Measurements from ENCODE around the gene P2RX1.

The P2RX1 gene

GRCh38 chr17:3928406-3928805, 12.1 kb upstream of the P2RX1 start:
- Histone ChIP-seq H3K4me2 (ENCODE audit: low read length) (no peak overlapping the region), H3K79me2 (ENCODE audit: control insufficient read depth, low read length) (no peaks in the 10 kb centered on the region), H3F3A (ENCODE audit: control insufficient read depth, insufficient read depth) (peaks cover 17% of the 10 kb centered on the region), H3K27ac (ENCODE audit: low read depth, low read length) (no peak overlapping the region), H3K9me2 (replicated peaks; ENCODE audit: control insufficient read depth, low read length) (no peaks in the 10 kb centered on the region), H4K20me1 (ENCODE audit: control insufficient read depth, insufficient read depth, low read depth, low read length) (no peaks in the 10 kb centered on the region), H3K4me3 (ENCODE audit: low read length) (no peak overlapping the region), H3K36me3 (ENCODE audit: control insufficient read depth, low read length) (peaks cover 90% of the 10 kb centered on the region), H3K27me3 (ENCODE audit: control insufficient read depth, low read length) (no peaks in the 10 kb centered on the region), H3K9me3 (ENCODE audit: control insufficient read depth, insufficient read depth, low read length) (no peaks in the 10 kb centered on the region), H3K4me1 (ENCODE audit: control insufficient read depth, low read length) (peaks cover 14% of the 10 kb centered on the region)
- TF ChIP-seq, protein P1, sequence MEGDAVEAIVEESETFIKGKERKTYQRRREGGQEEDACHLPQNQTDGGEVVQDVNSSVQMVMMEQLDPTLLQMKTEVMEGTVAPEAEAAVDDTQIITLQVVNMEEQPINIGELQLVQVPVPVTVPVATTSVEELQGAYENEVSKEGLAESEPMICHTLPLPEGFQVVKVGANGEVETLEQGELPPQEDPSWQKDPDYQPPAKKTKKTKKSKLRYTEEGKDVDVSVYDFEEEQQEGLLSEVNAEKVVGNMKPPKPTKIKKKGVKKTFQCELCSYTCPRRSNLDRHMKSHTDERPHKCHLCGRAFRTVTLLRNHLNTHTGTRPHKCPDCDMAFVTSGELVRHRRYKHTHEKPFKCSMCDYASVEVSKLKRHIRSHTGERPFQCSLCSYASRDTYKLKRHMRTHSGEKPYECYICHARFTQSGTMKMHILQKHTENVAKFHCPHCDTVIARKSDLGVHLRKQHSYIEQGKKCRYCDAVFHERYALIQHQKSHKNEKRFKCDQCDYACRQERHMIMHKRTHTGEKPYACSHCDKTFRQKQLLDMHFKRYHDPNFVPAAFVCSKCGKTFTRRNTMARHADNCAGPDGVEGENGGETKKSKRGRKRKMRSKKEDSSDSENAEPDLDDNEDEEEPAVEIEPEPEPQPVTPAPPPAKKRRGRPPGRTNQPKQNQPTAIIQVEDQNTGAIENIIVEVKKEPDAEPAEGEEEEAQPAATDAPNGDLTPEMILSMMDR (IDR thresholded peaks at IDR 0.05; ENCODE audit: low read depth, low read length, poor library complexity, severe bottlenecking), result no peak
- TF ChIP-seq EZH2phosphoT487 (IDR thresholded peaks at IDR 0.05; ENCODE audit: borderline replicate concordance, low read length), result no peak

DNA sequence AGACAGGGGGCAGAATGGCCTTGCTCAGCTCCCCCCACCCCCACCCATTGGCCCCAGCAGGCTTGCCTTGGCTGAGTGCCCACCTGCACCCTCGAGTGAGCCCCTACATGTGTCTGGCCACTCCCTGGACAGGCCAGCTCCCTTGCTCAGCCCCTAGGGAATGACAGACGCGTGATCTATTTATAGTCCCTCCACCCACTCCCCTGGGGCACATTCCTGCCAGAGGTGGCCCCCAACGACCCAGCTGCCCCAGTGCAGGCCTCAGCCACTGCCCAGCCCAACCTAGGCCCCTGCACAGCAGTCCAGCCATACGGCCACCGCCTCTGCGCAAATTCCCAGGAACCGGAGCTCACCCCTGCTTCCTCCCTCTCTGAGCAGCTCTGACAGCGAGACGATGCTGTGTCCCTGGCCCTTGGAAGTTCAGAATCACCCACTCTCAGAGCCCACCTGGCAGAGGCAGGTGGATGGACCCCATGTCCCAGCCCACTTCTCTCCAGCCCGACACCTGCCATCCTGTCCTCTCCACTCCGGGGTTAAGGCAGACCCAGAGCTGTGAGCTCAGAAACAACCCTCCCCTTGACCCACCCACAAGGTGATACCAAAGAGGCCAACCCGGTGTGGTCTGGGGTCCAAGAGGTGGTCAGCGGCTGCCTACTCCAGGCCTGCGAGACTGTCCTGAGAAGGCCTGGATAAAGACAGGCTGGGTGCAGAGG, 11.5 kb upstream of the P2RX1 start:
- Histone ChIP-seq H3K4me1 (ENCODE audit: control insufficient read depth, low read length) (peaks cover 20% of the 10 kb centered on the region), H3K9me2 (replicated peaks; ENCODE audit: control insufficient read depth, low read length) (no peaks in the 10 kb centered on the region), H4K20me1 (ENCODE audit: control insufficient read depth, insufficient read depth, low read depth, low read length) (no peaks in the 10 kb centered on the region), H3K4me3 (ENCODE audit: low read length) (no peak overlapping the region), H3K27me3 (ENCODE audit: control insufficient read depth, low read length) (no peaks in the 10 kb centered on the region), H3F3A (ENCODE audit: control insufficient read depth, insufficient read depth) (peaks cover 18% of the 10 kb centered on the region), H3K9me3 (ENCODE audit: control insufficient read depth, insufficient read depth, low read length) (no peaks in the 10 kb centered on the region), H3K36me3 (ENCODE audit: control insufficient read depth, low read length) (peaks cover 87% of the 10 kb centered on the region), H3K4me2 (ENCODE audit: low read length) (no peak overlapping the region), H3K79me2 (ENCODE audit: control insufficient read depth, low read length) (no peaks in the 10 kb centered on the region), H3K27ac (ENCODE audit: low read depth, low read length) (no peak overlapping the region)
- TF ChIP-seq EZH2phosphoT487 (IDR thresholded peaks at IDR 0.05; ENCODE audit: borderline replicate concordance, low read length), result no peak
- TF ChIP-seq, protein P1 (IDR thresholded peaks at IDR 0.05; ENCODE audit: low read depth, low read length, poor library complexity, severe bottlenecking), result no peak

GRCh38 chr17:3926860-3927627, 10.8 kb upstream of the P2RX1 start:
- no peaks in the 10 kb centered on the region for H3K9me3 ChIP-seq (ENCODE audit: control insufficient read depth, insufficient read depth, low read length)
- no peaks in the 10 kb centered on the region for H3K9me2 ChIP-seq (replicated peaks; ENCODE audit: control insufficient read depth, low read length)
- peaks cover 79% of the 10 kb centered on the region for H3K36me3 ChIP-seq (ENCODE audit: control insufficient read depth, low read length)
- no peak overlapping the region for H3K4me3 ChIP-seq (ENCODE audit: low read length)
- peaks cover 21% of the 10 kb centered on the region for H3F3A ChIP-seq (ENCODE audit: control insufficient read depth, insufficient read depth)
- TF ChIP-seq, protein P1 (IDR thresholded peaks at IDR 0.05; ENCODE audit: low read depth, low read length, poor library complexity, severe bottlenecking), result no peak
- TF ChIP-seq EZH2phosphoT487 (IDR thresholded peaks at IDR 0.05; ENCODE audit: borderline replicate concordance, low read length), result no peak
- no peaks in the 10 kb centered on the region for H3K79me2 ChIP-seq (ENCODE audit: control insufficient read depth, low read length)
- peaks cover 27% of the 10 kb centered on the region for H3K4me1 ChIP-seq (ENCODE audit: control insufficient read depth, low read length)
- no peaks in the 10 kb centered on the region for H3K27me3 ChIP-seq (ENCODE audit: control insufficient read depth, low read length)
- H3K4me2 ChIP-seq (ENCODE audit: low read length), result no peak overlapping the region
- no peak overlapping the region for H3K27ac ChIP-seq (ENCODE audit: low read depth, low read length)
- no peaks in the 10 kb centered on the region for H4K20me1 ChIP-seq (ENCODE audit: control insufficient read depth, insufficient read depth, low read depth, low read length)

Data from DOHH2 (cell line).